HG03378 (cell line): Measurements from ENCODE around the gene MAPK13.
"Not testable (repeated sequence)": the region's sequence is repeated elsewhere in the genome, so short reads cannot be mapped to it uniquely, and the experiment has no call there.

ENCODE experiments used
- ATAC-seq: cut with Tn5 transposase; IDR thresholded peaks from one replicate; pipeline ENCODE4 v1.9.1; 2021; ENCODE audit warnings: mild to moderate bottlenecking, moderate library complexity; ENCODE audit not compliant: unreplicated experiment

The MAPK13 gene

DNA sequence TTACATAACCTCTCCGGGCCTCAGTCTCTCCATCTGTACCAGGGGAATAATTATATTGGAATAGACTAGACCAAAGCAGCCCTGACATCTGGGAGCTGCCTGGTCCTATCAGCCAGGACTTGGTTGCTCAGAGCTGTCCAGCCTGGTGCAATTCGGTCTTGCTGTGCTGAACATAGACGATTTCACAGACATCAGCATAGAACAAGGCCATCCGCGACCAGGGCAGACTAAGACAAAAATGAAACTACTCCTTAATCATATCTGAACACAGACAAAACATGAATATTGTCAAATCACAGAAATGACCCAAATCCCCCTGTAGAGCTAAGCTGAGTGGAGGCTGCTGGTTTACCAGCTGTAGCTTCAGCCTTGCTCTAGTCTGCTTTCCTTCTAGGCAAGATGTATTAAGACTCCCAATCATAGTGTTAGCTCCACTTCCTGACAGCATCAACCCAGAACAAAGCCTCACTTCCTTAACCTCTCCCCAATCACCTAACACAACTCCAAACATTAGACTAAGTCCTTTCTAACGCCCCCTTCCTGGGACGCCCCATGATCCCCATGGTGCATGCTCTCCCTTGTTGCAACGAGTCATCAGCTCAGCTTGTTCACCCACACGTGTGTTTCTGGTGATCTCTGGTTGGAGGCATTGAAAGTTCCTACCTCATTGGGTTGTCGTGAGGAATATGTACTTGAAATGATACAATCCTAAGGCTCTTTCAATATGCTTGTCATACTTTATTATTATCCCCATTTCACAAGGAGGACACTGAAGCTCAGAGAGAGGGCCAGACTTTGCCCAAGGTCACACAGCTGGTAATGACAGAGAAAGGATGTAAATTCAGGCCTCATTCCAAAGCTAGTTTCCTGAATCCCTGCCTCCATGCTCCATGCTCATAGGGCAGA, 3.5 kb upstream of the MAPK13 start:
- no peak for ATAC-seq

DNA sequence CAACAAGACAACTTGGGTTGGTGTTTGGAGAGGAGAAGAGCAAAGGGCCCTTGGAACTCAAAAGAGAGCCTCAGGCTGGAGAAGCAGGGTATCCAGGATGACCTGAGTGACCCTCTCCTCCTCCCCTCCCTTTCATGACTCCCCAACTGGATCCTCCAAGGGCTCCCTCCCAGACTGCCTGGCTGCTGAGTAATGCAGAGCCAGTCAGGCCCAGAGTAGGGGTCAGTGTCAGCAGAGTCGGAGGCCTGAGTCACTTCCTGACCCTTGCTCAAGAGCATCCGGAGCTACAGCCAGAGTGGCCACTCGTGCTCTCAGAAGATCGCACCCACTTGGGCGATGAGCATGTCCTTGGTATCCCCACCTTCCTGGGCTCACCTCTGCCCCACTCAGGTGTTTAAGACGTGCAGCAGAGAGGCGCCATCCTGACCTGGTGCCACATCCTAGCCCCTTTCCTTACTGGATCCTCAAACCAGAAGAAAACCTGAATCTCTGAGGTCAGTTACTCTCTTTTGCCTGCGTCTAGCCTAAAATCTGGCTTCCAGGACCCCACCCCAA, 2.8 kb upstream of the MAPK13 start:
- no peak for ATAC-seq

DNA sequence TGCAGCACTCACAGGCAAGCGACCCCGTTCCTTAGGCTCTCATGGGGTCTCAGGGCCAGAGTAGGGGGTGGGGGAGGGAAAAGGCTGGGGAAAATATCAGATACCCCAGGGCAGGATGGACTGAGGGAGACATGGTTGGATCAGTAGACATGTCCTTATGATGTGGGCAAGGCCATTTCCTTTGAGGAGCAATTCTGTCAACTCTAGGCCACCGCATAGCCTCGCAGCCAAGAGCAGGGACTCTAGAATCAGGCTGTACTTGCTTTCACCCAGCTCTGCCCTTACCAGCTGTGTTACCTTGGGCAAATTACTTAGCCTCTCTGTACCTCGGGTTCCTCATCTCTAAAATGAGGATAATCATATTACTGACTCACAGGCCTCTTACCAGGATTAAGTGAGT, 2.2 kb upstream of the MAPK13 start:
- ATAC-seq, result no peak

DNA sequence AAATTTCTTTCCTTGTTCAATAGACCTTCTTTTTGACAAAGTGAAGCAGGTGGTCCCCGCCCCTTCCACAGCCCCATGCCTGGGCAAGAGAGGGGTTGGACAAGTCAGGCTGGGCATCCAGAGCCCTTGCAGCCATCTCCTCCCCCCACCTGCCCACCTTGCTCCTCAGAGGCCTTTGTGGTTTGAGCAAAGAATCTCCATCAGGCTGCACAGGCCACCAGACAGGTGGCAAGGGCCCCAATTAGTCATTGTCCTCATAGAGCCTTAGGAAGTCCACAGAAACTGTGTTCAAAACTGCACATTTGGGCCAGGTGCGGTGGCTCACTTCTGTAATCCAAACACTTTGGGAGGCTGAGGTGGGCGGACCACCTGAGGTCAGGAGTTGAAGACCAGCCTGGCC, 1.5 kb upstream of the MAPK13 start:
- no peak for ATAC-seq

DNA sequence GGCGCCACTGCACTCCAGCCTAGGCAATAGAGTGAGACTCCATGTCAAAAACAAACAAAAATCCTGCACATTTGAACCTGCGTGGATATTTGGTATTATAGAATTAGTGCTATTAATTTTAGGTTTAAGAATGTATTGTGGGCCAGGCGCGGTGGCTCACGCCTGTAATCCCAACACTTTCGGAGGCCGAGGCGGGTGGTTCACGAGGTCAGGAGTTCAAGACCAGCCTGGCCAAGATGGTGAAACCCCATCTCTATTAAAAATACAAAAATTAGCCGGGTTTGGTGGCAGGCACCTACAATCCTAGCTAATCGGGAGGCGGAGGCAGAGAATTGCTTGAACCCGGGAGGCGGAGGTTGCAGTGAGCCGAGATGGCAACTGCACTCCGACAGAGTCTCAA, 979 bp upstream of the MAPK13 start:
- ATAC-seq, result not testable (repeated sequence)

DNA sequence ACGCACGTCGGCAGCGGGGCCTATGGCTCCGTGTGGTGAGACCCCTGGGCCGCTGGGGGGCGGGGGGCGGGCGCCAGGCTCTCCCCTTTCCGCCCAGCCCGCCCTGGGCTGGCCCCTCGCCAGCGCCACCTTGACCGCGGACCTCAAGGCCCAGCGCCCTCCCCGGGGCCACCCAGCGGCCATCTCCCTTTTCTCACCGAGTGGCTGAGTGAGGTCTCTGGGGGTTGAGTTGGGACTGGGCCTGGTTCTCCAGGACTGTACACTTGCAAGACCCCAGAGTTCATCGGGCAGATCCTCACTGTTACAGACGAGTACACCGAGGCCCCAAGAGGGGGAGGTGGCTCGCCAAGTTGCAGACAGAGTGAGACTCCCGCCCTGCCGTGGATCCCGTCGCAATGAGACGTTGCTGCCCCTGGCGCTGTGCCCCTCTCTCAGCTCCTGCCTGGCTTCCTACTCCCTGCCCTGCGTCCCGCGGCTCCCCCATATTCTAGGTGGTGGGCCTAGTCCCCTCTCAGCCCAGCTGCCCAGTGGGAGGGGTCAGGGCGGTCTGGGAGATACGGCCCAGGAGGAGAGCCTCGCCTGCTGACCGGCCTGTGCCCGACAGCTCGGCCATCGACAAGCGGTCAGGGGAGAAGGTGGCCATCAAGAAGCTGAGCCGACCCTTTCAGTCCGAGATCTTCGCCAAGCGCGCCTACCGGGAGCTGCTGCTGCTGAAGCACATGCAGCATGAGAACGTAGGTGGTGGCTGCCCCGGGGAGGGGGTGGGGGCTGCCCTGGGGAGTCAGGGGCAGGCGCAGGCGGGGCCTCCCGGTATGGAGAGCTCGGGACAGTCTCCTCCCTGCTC, 576 bp downstream of the MAPK13 start:
- no peak for ATAC-seq

DNA sequence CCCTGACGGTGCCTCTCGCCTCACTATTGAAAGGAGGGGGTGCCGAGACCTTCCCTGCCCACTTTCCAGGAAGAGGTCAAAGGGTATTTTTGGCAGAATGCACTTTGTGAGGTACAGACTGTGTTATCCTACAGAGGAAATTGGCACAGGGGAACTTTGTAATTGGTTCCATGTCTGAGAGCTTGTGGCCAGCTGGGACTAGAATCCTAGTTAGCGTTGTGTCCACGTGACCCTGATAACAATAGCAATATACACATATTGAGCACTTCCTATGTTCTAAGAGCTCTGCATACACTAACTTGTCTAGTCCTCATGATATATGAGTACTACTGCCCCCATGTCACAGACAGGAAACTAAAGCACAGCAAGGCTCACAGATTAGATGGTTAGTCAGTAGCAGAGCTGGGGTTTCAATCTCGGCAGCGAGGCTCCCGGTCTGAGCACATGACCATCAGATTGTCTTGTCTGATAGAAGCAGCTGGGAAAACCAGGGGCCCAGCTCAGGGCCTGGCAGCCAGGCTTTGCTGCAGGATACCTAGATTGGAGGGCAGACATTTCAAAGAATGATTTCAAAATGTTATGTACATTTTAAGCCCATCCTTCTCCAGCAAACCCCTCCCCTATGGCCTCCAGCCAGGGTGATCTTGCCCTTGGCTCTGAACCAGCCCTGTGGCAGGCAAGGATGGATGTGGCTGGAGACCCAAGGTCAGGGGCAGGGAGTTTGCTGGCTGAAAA, 1.4 kb downstream of the MAPK13 start:
- peak; percentile 88 for ATAC-seq

DNA sequence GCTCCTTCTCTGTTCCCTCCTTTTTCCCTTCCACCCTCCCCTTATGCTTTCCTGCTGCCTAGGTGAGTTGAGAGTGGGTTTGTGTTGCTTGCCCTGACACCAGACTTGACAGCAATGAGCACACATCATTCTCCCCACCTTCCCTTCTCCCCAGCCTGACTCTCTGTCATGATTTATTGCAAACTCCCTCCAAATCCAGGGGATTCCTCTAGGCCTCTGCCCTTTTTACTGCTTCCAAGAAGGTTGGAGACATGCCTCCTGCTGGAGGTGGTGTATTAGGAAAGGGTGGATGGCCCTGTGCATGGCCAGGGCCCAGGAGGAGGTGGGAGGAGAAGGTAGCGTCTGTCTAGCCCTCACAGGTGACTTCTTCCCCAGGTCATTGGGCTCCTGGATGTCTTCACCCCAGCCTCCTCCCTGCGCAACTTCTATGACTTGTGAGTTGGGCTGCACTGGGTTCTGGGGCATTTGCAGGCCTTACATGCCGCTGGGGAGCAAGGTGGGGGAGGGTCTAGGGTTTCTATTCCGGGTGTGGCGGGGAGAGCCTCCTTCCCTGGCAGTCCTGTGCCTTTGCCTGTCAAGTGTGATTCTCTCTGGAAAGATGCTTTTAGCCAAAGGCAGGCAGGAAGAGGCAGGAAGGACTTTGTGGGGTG, 2.1 kb downstream of the MAPK13 start:
- no peak for ATAC-seq

DNA sequence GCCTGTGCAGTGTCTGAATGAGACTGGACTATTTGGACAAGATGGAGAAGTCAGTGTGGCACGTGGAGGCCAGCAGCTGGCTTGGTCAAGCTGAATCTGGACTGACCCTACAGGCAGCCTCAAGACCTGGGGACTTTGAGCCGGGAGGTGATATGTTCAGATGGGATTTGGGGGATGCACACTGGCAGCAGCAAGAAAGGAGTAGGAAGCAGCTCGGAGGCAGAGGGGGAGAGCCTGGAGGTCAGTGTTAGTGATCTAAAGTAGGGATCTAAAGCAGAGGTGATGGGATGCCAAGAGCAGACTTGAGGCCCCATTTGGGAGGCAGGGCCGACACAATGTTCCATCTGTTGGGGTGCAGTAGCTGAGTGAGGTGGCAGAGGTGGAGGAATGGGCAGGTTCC, 2.8 kb downstream of the MAPK13 start:
- no peak for ATAC-seq

DNA sequence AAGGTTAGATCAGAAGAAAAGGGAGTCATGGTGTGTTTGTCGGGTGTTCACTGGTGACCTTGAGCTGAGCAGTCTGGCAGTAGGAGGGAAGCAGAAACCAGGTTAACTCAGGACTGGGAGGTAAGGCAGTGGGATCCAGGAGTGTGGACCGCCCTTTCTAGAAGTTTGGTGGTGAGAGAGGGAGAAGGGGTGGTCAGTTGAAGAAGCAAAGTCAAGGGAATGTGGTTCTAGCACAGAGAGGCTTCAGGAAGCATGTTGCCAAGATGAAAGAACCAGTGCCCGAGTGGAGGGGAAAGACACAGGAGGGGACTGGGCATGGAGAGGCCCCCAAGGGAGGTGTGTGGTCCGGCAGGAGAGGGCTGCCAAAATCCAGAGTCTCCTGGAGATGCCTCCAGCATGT, 3.6 kb downstream of the MAPK13 start:
- ATAC-seq, result no peak

DNA sequence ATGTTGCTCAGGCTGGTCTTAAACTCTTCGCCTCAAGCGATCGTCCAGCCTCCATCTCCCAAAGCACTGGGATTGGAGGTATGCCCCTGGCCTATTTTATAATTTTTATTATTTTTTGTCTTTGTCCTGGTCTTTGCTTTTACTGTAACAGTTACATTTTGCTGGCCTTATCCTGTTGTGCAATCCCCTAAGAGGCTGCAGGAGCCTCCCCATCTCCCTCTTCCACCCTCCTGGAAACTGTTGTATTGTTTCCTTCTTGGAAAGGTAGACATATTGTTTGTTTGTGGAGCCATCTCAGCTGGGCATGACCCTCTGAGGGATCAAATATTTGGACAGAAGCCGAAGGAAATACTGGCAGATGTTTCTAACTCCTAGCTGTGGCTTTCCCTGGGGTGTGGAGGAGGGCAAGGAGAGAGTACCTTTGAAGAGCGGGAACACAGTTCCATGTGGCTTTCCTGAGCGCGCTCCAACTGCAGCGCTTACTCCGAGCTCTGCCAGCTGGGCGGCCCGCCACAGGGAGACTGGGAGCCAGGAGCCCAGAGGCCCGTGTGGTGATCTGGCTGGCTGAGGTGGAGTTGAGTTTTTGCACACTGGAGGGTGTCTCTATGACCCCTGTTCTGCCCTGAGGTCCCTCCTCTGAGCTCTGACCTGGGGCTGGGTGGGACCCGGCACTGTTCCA, 4.9 kb downstream of the MAPK13 start:
- no peak for ATAC-seq

DNA sequence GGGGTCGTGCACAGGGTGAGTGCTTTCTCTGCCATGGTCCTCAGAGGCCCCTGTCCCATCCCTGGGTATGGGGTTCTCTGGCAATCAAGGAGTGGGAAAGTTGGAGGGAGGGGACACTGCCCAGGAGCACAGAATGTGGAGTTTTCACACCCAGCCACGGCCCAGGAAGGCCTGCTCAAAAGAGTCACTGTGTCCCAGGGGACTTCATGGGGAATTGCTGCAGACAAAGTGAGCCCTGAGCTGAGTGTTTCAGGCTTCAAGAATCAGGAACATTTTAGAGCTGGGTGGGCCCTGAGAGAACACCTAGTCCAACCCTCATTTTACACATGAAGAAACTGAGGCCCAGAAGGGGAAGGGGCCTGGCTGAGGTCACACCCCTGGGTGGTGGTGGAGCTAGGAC, 5.7 kb downstream of the MAPK13 start:
- no peak for ATAC-seq

DNA sequence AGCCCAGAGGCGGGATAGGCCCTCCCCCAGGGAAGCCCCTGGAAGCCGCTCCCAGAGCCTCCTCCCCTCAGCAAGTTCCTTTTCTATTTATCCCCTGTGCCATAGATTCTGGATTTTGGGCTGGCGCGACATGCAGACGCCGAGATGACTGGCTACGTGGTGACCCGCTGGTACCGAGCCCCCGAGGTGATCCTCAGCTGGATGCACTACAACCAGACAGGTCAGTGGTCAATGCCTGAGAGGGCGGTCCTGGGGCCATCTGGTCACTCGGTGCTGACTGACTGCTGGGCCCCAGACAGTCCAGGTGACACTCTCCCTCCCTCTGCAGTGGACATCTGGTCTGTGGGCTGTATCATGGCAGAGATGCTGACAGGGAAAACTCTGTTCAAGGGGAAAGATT, 6.2 kb downstream of the MAPK13 start:
- ATAC-seq, result no peak

DNA sequence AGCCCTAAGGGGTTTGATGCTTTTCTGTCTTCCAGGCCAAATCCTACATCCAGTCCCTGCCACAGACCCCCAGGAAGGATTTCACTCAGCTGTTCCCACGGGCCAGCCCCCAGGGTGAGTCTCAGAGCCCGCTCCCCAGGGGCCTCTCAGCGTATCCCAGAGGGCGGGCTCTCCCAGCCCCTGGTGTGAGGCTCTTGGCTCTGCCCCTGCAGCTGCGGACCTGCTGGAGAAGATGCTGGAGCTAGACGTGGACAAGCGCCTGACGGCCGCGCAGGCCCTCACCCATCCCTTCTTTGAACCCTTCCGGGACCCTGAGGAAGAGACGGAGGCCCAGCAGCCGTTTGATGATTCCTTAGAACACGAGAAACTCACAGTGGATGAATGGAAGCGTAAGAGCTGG, 8.4 kb downstream of the MAPK13 start:
- ATAC-seq, result no peak

DNA sequence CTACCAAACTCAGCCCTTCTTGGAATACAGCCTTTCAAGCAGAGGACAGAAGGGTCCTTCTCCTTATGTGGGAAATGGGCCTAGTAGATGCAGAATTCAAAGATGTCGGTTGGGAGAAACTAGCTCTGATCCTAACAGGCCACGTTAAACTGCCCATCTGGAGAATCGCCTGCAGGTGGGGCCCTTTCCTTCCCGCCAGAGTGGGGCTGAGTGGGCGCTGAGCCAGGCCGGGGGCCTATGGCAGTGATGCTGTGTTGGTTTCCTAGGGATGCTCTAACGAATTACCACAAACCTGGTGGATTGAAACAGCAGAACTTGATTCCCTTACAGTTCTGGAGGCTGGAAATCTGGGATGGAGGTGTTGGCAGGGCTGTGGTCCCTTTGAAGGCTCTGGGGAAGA, 9.1 kb downstream of the MAPK13 start:
- no peak for ATAC-seq

DNA sequence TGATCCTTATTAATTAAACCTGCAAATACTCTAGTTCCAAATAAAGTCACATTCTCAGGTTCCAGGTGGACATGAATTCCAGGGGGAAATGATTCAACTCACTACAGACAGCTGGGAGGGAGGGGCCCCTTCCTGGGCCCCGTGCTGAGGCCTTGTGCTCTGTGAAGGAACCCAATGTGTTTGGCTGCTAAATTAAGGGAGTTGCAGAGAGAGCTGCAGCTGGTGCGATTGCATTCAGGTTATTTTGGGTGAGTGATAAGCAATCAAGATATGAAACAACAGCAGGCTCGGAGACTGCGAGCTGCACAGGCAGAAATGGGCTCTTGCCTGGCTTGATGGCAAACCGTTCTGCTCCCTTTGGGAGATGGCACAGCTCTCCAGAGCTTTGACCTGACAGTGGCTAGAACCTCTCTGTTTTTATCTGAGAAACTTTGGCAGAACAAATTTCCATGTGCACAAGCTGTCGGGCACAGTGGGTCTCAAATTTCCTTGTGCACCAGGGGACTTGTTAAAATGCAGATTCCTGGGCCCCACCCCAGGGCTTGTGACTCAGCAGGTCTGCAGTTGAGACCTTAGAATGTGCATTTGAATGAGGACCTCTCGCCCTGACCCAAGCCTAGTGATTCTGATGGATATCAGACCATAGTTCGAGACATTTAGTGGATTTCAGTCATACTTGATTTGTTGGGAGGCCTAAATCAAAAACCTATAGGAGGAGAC, 9.8 kb downstream of the MAPK13 start:
- no peak for ATAC-seq

DNA sequence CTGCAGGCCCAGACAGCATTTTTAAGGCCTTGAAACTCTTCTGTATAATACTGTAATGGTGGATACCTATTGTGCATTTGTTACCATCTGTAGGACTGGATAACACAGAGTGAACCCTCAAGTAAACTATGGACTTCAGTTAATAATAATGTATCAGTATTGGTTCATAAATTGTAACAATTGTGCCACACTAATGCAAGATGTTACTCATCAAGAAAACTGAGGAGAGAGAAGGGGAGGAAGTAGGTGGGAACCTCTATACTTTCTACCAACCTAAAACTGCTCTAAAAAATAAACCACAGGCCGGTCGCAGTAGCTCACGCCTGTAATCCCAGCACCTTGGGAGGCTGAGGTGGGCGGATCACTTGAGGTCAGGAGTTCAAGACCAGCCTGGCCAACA, 10.8 kb downstream of the MAPK13 start:
- ATAC-seq, result no peak

DNA sequence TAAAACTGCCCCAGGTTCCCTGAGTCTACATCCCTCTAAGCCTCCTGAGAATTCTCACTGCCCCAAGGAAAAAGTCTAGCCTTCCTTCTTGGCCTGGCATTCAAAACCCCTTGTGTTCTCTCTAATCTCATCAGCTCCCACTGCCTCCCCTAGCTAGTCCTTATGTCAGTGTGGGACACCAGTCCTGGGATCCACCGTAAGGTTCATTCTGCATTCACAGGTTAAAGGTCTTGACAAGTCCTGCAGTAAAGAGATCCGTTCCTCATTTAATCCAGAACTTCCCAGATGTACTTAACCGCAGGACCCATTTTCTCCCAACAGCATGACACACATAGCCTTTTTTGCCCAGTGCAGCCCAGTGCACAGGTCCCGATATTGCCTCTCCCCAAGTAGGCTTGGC, 11.6 kb downstream of the MAPK13 start:
- ATAC-seq, result no peak
